Pancreas (tissue), 10 donors: Measurements from ENCODE around the gene BST1. TPM values are rescaled to one million over a fixed set of nuclear protein-coding genes. Genes with fewer than 3 reads are reported as not detected.
A peak's percentile ranks its signal among the peaks of the same experiment; 100 is the strongest.

Experiments
- ATAC-seq, 4 donors: fragments of 200-7000 bp; cut with Tn5 transposase; one replicate each; pipeline versions ENCODE4 v1.8.0 to v1.9.1; 2020; ENCODE audit warnings: mild to moderate bottlenecking in 4 of 4, moderate library complexity in 4 of 4
- DNase-seq, 6 donors: peaks; one replicate each; pipeline ENCODE4 v3.0.0-alpha.2; 2020
- FAIRE-seq: peaks from 2 replicates; lab custom pipeline; 2012; peaks lifted over from hg19 to GRCh38; lab: Jason Lieb, UNC
- H3K27ac ChIP-seq, 4 donors: fragments of 200-600 bp; sonication (generic); 1 replicate in 3 of 4; 2 replicates in 1 of 4; pipeline versions ENCODE4 v1.5.0 to v1.8.0; 2020
- H3K27me3 ChIP-seq, 4 donors: fragments of 200-600 bp; one replicate each; pipeline ENCODE4 v1.8.0; 2021
- H3K36me3 ChIP-seq, 3 donors: fragments of 200-600 bp; sonication (generic) in 1 of 3; one replicate each; pipeline versions ENCODE4 v1.5.0 to v1.8.0; 2020 to 2021
- H3K4me1 ChIP-seq, 3 donors: fragments of 200-600 bp; one replicate each; pipeline ENCODE4 v1.8.0; 2021
- H3K4me3 ChIP-seq, 4 donors: fragments of 200-600 bp; sonication (generic) in 2 of 4; one replicate each; pipeline versions ENCODE4 v1.5.0 to v1.8.0; 2020 to 2021
- H3K9me3 ChIP-seq, 4 donors: fragments of 200-600 bp; one replicate each; pipeline ENCODE4 v1.8.0; 2021
- CTCF ChIP-seq, 4 donors: fragments of 200-600 bp; sonication (generic) in 3 of 4; IDR thresholded peaks; one replicate each; pipeline versions ENCODE4 v1.5.0 to v1.8.0; 2021; ENCODE audit warnings: antibody characterized with exemption in 4 of 4
- WGBS, 2 donors: extraction: QIAGEN DNeasy Blood & Tissue Kit; methylation state at CpG; one replicate each; pipeline ENCODE4 v1.1.7; 2013; 5-methylcytosine and 5-hydroxymethylcytosine counted together
- intact Hi-C, 3 donors: fragments of 100-400 bp; cut with DNase I; formaldehyde crosslinking; loops; one replicate each; pipeline versions ENCODE4 v1.11.1 to v1.14.2; 2022
- polyA plus RNA-seq, 2 donors: library from polyadenylated mRNA; stranded (reverse); fragments of 200-250 nt; gene quantifications; one replicate each; pipeline ENCODE4 v1.2.3, GENCODE V29; 2013
- total RNA-seq, 6 donors: library from RNA; stranded (reverse); fragmentation: NEBNext Ultra II Directional in 4 of 6; extraction: Animal tissue kit (Norgen Biotek cat#: 25700) in 4 of 6; gene quantifications; one replicate each; pipeline versions ENCODE4 v1.2.1 to v1.2.4, GENCODE V29; 2021 to 2023
- donor health status: healthy with polysubstance abuse.
- donor health status: DM: no; HTN: no; CAD: no; lungs with moderate emphysema.
- donor health status: DM: no; HTN: no; CAD: no.
- donor health status: control.
- donor health status: control.
- donor health status: Bipolar disorder and iron deficiency.
- donor health status: DM: yes; HTN: yes; CAD: no.
- donor health status: DM: no; HTN: no; CAD: no.
- donor health status: DM: no; HTN: no; CAD: no.
- donor health status: DM: yes; HTN: yes; CAD: no.

BST1 gene
- total and polyA plus RNA-seq, 8 donors: 0.24 to 2.8 (median 0.49) TPM

DNA sequence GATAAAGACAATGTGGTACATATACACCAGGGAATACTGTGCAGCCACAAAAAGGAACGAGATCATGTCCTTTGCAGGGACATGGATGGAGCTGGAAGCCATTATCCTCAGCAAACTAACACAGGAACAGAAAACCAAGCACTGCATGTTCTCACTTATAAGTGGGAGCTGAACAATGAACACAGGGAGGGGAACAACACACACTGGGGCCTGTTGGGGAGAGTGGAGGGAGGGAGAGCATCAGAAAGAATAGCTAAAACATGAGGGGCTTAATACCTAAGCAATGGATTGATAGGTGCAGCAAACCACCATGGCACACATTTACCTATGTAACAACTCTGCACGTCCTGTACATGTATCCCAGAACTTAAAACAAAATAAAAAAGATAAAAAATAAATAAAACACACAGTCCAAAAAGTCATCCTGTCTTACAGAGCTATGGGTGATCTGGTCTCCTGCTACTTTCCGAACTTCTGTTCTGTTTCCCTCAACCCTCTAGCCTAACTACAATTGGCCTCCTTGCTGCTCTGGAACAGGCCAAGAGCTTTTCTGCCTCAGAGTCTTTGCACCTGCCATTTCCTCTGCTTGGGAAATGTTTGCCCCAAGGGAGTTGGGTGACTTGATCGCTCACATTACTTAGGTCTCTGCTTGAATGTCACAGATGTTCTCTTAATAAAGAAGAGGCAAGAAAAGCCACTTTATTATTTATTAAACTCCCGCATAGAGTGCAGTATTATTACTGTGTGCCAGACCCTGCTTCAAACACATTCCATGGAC, 74.2 kb downstream of the BST1 start:
- H3K27me3 ChIP-seq: no peaks in the 10 kb centered on the region
- no peak overlapping the region for H3K27ac ChIP-seq
- 78 to 84% methylated on average over 5 of the region's 5 CpGs for WGBS, 2 donors
- no peaks in the 10 kb centered on the region for H3K36me3 ChIP-seq
- intact Hi-C loops: no loop called here
- DNase-seq (no peak), ATAC-seq (no peak), FAIRE-seq (no peak)
- H3K4me3 ChIP-seq: no peak overlapping the region
- no peak for TF ChIP-seq CTCF (IDR thresholded peaks at IDR 0.05)
- no peaks in the 10 kb centered on the region for H3K9me3 ChIP-seq
- peaks cover 0 to 6% (median 0%) of the 10 kb centered on the region in 3 donors for H3K4me1 ChIP-seq

DNA sequence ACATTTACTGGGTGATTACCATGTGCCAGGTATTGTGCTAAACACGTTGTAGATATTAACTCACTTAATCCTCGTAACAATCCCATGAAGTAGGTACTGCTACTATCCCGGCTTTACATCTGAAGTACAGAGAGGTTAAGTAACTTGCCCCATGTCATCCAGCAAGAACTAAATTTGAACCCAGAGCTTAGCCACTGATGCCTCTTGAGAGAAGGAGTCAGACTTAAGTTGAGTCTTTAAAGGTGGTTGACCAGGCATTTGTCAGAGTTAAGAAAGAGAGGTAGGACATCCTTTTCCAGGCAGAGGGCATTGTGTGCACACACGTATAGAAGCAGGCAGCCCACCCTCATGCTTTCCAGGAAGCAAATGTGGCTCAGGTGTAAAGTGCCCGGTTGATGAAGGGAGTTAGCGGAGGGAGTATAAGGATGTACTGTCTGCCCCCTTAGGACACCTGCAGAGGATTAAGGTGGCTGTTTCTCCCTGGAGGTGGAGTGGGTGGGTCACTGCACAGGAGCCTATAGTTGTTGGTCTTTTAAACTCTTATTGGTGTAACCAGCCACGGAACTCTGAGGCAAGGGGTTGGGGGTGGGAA, 74.9 kb downstream of the BST1 start:
- Histone ChIP-seq H3K36me3 (no peaks in the 10 kb centered on the region), H3K27me3 (no peaks in the 10 kb centered on the region), H3K4me3 (peak overlapping the region in 1 of 4 donors; percentile 39), H3K4me1 (peaks cover 0 to 6% (median 0%) of the 10 kb centered on the region in 3 donors), H3K9me3 (no peaks in the 10 kb centered on the region), H3K27ac (no peak overlapping the region)
- no peak for DNase-seq
- no peak for ATAC-seq
- 75 to 78% methylated on average over 7 of the region's 7 CpGs for WGBS, 2 donors
- intact Hi-C loops: no loop called here
- FAIRE-seq: no peak
- TF ChIP-seq CTCF (IDR thresholded peaks at IDR 0.05): no peak

- intact Hi-C loops: no loop called here
- DNase-seq (peak in 5 of 6 donors; percentile 17 to 76 (median 45)), ATAC-seq (peak; percentile 67 to 87 (median 81)), FAIRE-seq (no peak)
- no peaks in the 10 kb centered on the region for H3K9me3 ChIP-seq
- H3K27me3 ChIP-seq: no peaks in the 10 kb centered on the region
- no peaks in the 10 kb centered on the region for H3K36me3 ChIP-seq
- WGBS, 2 donors: 2% methylated on average over 76 of the region's 76 CpGs
- H3K27ac ChIP-seq: no peak within 1 kb of the TSS
- peak within 1 kb of the TSS; percentile 9 to 62 (median 28) for H3K4me3 ChIP-seq
- no peak for TF ChIP-seq CTCF (IDR thresholded peaks at IDR 0.05)
- peaks cover 0 to 6% (median 0%) of the 10 kb centered on the region in 3 donors for H3K4me1 ChIP-seq
Observed at GRCh38 chr4:15778289-15779241, 75.7 kb downstream of the BST1 start, which contains the start of gene CD38. TSS of gene CD38 (plus strand) at chr4:15778328. CDS start at chr4:15778415, 87 bp downstream.

DNA sequence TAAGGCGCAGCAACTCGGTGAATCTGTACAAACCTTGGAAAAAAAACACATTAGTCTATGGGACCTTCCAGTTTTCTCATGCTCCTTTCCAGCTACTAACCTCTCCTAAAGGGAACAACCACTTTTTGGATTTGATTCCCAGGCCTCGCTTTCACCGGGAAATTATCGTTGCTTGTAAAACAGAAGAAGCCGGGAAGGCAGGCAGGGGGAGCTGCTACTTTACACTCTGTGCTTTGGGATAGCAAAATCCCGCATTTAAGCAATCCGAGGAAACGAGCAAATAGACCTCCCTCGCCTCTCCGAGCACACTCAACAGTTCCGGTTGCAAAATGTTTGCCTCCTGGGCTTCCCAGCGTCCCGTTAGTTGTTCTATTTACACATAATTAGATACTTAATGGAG, 76.4 kb downstream of the BST1 start:
- ATAC-seq (peak; percentile 40 to 78 (median 74)), FAIRE-seq (no peak), DNase-seq (peak in 1 of 6 donors; percentile 25)
- 1% methylated on average over 14 of the region's 14 CpGs for WGBS, 2 donors
- Histone ChIP-seq H3K27me3 (no peaks in the 10 kb centered on the region), H3K4me3 (peak overlapping the region; percentile 9 to 62 (median 28)), H3K27ac (no peak overlapping the region), H3K9me3 (no peaks in the 10 kb centered on the region), H3K4me1 (peaks cover 0 to 6% (median 0%) of the 10 kb centered on the region in 3 donors), H3K36me3 (no peaks in the 10 kb centered on the region)
- TF ChIP-seq CTCF (IDR thresholded peaks at IDR 0.05): no peak
- intact Hi-C loops: no loop called here
